Astrocyte (in vitro differentiated cells and primary cell): ENCODE data around the gene UNC5C.

Experiments used
- CTCF ChIP-seq: IDR thresholded peaks from 2 replicates; pipeline ENCODE4 v1.5.1; 2011; ENCODE audit warnings: low read depth, mild to moderate bottlenecking, inconsistent platforms, low read length, moderate library complexity; ENCODE audit not compliant: insufficient read depth
- EZH2 ChIP-seq: IDR thresholded peaks from 2 replicates; pipeline ENCODE4 v1.6.1; 2012; ENCODE audit warnings: mild to moderate bottlenecking, low read length, inconsistent platforms; ENCODE audit not compliant: insufficient read depth

- no peak for TF ChIP-seq CTCF
- TF ChIP-seq EZH2, result no peak
Measured at GRCh38 chr4:95466791-95467190, 82.0 kb downstream of the UNC5C start.
